K562 (cell line): ENCODE results near the gene SEMA5A. TPM values are rescaled to one million over a fixed set of nuclear protein-coding genes. Genes with fewer than 3 reads are reported as not detected.

Experiments used
- ELK3 ChIP-seq: fragments of 450-650 bp; formaldehyde crosslinking; IDR thresholded peaks from 2 replicates; pipeline ENCODE4 v1.4.0; 2020; ENCODE audit warnings: mild to moderate bottlenecking
- EP400 ChIP-seq: fragments of 450-650 bp; IDR thresholded peaks from 2 replicates; pipeline ENCODE4 v1.6.1; 2017; ENCODE audit warnings: antibody characterized with exemption, mild to moderate bottlenecking, moderate library complexity
- ERF ChIP-seq: fragments of 450-650 bp; formaldehyde crosslinking; IDR thresholded peaks from 2 replicates; pipeline ENCODE4 v1.4.0; 2020; ENCODE audit warnings: mild to moderate bottlenecking, mixed read lengths
- FOXK2 ChIP-seq, 2 experiments: fragments of 450-650 bp; IDR thresholded peaks in 1 of 2; conservative IDR thresholded peaks in 1 of 2; 2 replicates each; pipeline ENCODE4 v1.6.1; 2016; ENCODE audit warnings: low read depth in 2 of 2, mild to moderate bottlenecking in 1 of 2
- FOXP1 ChIP-seq: sonication (generic); formaldehyde crosslinking; IDR thresholded peaks from 2 replicates; pipeline ENCODE4 v1.8.0; 2022; ENCODE audit warnings: mild to moderate bottlenecking, missing genetic modification reagents
- MEF2D ChIP-seq: conservative IDR thresholded peaks from 2 replicates; pipeline ENCODE4 v1.6.1; 2016; ENCODE audit warnings: low read depth, missing genetic modification characterization, missing compliant biosample characterization
- NR1H2 ChIP-seq: sonication (generic); formaldehyde crosslinking; IDR thresholded peaks from 2 replicates; pipeline ENCODE4 v1.4.0; 2020; ENCODE audit warnings: mild to moderate bottlenecking, missing genetic modification reagents
- NR3C1 ChIP-seq: sonication (generic); formaldehyde crosslinking; IDR thresholded peaks from 2 replicates; pipeline ENCODE4 v1.8.1; 2022; ENCODE audit warnings: missing genetic modification reagents
- OTX1 ChIP-seq: fragments of 450-650 bp; formaldehyde crosslinking; IDR thresholded peaks from 2 replicates; pipeline ENCODE4 v1.4.0; 2022; ENCODE audit warnings: mild to moderate bottlenecking
- PPARD ChIP-seq: fragments of 250-450 bp; sonication (Bioruptor Pico); IDR thresholded peaks from 2 replicates; pipeline ENCODE4 v1.8.0; 2022; ENCODE audit warnings: inconsistent platforms, mild to moderate bottlenecking, moderate library complexity
- PTBP1 ChIP-seq: fragments of 200-400 bp; formaldehyde crosslinking; IDR thresholded peaks from 2 replicates; pipeline ENCODE4 v1.6.1; 2017; ENCODE audit warnings: low read depth, low read length
- SMC3 ChIP-seq: conservative IDR thresholded peaks from 2 replicates; pipeline ENCODE4 v1.6.1; 2011; ENCODE audit warnings: low read depth, low read length, improper control_type of control experiment; ENCODE audit not compliant: insufficient read depth
- SREBF1 ChIP-seq: fragments of 150-350 bp; IDR thresholded peaks from 2 replicates; pipeline ENCODE4 v1.6.1; 2014; ENCODE audit warnings: antibody characterized with exemption, low read depth, low read length, borderline replicate concordance
- SRSF9 ChIP-seq: fragments of 200-400 bp; formaldehyde crosslinking; IDR thresholded peaks from 2 replicates; pipeline ENCODE4 v1.6.1; 2017; ENCODE audit warnings: low read depth, low read length, borderline replicate concordance
- TFE3 ChIP-seq: fragments of 450-650 bp; formaldehyde crosslinking; IDR thresholded peaks from 2 replicates; pipeline ENCODE4 v1.4.0; 2020; ENCODE audit warnings: mild to moderate bottlenecking, mixed read lengths
- TRIM25 ChIP-seq: fragments of 450-650 bp; IDR thresholded peaks from 2 replicates; pipeline ENCODE4 v1.7.0; 2016; ENCODE audit warnings: borderline replicate concordance
- XRCC3 ChIP-seq: fragments of 450-650 bp; IDR thresholded peaks from 2 replicates; pipeline ENCODE4 v1.6.1; 2017; ENCODE audit warnings: mild to moderate bottlenecking, moderate library complexity
- ZNF395 ChIP-seq: fragments of 200-800 bp; sonication (Bioruptor generic); IDR thresholded peaks from 2 replicates; pipeline ENCODE4 v1.6.1; 2017; ENCODE audit warnings: missing genetic modification characterization, missing compliant biosample characterization
- ZNF696 ChIP-seq: fragments of 250-450 bp; sonication (Bioruptor Pico); conservative IDR thresholded peaks from 2 replicates; pipeline ENCODE4 v1.4.0; 2020; ENCODE audit warnings: mild to moderate bottlenecking, moderate library complexity
- polyA plus RNA-seq, 8 experiments: library from polyadenylated mRNA; depleted of rRNA in 4 of 8; stranded (reverse) in 5 of 8; unstranded in 3 of 8; fragments of >200 nt; fragmentation: Nextera tagmentation in 2 of 8; fragmentation: Illumina TruSeq in 1 of 8; extraction: Ambion mirVana in 2 of 8; extraction: Trizol in 1 of 8; gene quantifications; 2 replicates each; pipeline versions ENCODE4 v1.2.1 to v1.2.3, GENCODE V29; 2011 to 2014; ENCODE audit warnings: inconsistent platforms in 1 of 8, missing spikeins in 1 of 8
- total RNA-seq, 7 experiments: library from RNA; depleted of rRNA in 6 of 7; stranded (reverse); fragments of >200 nt in 6 of 7; fragmentation: Illumina TruSeq in 2 of 7; extraction: Trizol in 2 of 7; gene quantifications; 2 replicates each; pipeline versions ENCODE4 v1.2.1 to v1.2.3, GENCODE V29; 2011 to 2021; ENCODE audit warnings: low replicate concordance in 1 of 7

SEMA5A gene
- total and polyA plus RNA-seq, 9 of the 15 experiments (the other 6 are each of a cell fraction or from before 2014, with no cell fraction given) = 0.02 TPM; not detected in 8

GRCh38 chr5:9201761-9202160 is 344.1 kb downstream of the SEMA5A start (continued):
- TF ChIP-seq SMC3 (no peak), SRSF9 (no peak), EP400 (no peak), TFE3 (CRISPR knock-in tag) (no peak), NR1H2 (CRISPR knock-in tag) (no peak), FOXK2 (conservative IDR thresholded peaks at IDR 0.05 in 1 of 2, IDR thresholded peaks at IDR 0.05 in 1 of 2; ENCODE audit: low read depth in 2 of 2) (no peak), FOXP1 (CRISPR knock-in tag) (no peak), SREBF1 (no peak), OTX1 (no peak), TRIM25 (no peak), MEF2D (no peak), ERF (CRISPR knock-in tag) (no peak), PPARD (CRISPR knock-in tag) (no peak), ZNF696 (CRISPR knock-in tag) (no peak), NR3C1 (CRISPR knock-in tag) (no peak), PTBP1 (no peak), XRCC3 (no peak), ZNF395 (CRISPR knock-in tag) (no peak), ELK3 (CRISPR knock-in tag) (no peak)
